Urothelium cell line (cell line): ENCODE data around the gene ATOH1.

Source experiments
- DNase-seq: peaks from one replicate; pipeline ENCODE4 v3.0.0; 2011; ENCODE audit warnings: low spot score, mixed read lengths
- FAIRE-seq: peaks from 2 replicates; lab custom pipeline; 2011; peaks lifted over from hg19 to GRCh38; lab: Jason Lieb, UNC

ATOH1 gene

DNA sequence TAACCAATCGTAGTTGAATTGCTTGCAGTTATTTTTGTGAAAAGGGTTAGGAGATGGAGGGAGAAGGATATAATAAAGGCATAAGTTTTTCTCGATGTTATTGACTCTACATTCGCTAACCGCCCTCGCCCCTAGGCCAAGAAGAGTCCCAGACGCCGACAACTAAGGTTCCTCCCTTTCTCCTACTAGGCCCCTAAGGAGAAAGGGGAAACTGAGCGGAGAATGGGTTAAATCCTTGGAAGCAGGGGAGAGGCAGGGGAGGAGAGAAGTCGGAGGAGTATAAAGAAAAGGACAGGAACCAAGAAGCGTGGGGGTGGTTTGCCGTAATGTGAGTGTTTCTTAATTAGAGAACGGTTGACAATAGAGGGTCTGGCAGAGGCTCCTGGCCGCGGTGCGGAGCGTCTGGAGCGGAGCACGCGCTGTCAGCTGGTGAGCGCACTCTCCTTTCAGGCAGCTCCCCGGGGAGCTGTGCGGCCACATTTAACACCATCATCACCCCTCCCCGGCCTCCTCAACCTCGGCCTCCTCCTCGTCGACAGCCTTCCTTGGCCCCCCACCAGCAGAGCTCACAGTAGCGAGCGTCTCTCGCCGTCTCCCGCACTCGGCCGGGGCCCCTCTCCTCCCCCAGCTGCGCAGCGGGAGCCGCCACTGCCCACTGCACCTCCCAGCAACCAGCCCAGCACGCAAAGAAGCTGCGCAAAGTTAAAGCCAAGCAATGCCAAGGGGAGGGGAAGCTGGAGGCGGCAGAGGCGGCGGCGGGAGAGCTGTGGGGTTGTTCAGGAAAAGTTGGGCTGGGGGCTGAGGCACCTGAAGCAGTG lies 5.9 kb downstream of the ATOH1 start:
- FAIRE-seq (no peak), DNase-seq (no peak)

DNA sequence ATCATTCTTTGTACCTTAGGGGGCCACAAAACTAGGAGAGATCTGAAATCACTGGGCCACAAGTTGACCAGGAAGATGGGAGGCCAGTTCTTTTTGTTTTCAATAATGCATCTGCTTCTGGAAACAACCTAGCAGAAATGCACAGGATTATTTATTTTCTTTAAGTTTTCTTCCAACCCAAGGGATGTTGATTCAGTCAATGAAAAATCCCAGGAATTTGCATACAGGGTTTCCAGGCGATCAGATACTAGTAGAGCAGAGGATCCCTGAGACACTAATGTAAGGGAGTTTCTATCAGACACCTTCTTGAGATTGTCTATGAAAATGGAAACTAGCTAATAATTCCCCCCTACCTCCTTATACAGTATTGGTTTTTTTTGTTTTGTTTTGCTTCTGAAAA lies 7.4 kb downstream of the ATOH1 start:
- DNase-seq, result no peak
- no peak for FAIRE-seq

DNA sequence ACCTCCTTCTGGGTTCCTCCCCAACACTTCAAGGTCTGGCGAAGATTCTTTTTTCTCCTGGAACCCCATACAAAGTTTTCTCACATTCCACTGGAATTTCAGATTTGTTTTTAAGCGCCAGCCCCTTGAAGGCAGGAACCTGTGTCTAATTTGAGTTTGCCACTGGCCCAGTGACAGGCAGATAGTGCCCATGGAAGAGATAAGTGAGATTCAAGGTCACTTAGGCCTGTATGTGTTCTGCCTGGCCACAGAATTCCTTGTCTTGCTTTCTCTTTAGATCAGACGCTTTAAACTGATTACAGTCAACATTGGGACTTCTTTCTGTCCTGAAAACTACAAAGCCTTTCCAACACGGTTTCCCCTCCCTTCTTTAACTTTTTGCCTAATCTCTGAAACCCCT lies 11.2 kb downstream of the ATOH1 start:
- FAIRE-seq (no peak), DNase-seq (no peak)

DNA sequence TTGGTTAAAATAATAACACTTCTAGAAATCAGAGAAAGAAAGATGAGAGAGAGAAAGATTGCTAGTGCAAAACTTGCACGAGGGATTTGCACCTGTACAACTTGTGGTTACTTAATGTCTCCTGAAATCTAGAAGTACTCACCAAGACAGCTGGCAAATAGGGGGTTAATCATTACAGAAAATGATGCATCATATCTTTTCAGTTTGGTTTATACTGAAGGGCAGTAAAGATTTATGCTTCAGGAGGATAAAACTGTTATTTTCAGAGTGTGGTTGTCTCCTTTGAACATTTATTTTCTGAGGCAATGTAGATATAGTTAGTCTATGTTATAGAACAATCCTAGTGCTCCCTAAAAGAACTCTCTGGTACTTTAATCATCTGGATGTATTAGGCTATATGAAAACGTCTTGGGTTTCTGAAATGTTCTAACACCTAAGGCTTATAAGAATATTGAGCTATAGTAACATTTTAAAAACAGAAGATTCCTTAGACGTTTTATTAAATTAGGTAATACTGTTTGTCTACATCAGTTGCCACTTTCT lies 13.3 kb downstream of the ATOH1 start:
- no peak for DNase-seq
- FAIRE-seq, result no peak

DNA sequence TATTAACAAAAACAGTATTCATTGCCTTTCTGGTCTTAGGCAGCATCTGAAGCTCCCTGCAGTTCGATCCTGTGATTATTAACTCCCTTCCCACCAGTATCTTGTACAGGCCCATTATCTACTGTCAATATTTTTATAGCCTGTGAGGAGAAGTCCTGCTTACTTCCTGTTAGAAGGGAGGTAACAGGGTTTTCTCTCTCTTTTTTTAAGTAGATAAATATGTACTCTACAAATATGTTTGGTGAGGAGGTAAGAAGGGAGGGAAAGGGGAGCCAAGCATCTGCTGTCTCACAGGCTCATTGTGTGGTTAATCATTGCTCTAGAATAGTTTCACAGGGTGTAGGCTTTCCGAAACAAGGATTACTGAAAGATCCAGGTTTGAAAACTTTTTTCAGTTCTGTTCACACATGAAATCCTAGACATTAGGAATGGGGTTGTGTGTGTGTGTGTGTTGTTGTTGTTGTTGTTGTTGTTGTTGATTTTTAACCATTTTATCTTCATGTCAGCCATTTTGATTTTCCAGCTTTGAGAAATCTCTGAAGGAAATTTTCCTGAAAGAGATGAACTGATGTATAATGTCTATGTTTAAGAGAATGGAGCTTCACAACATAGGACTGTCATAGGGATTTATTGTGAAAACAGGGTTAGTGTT lies 14.2 kb downstream of the ATOH1 start:
- DNase-seq (no peak), FAIRE-seq (no peak)

DNA sequence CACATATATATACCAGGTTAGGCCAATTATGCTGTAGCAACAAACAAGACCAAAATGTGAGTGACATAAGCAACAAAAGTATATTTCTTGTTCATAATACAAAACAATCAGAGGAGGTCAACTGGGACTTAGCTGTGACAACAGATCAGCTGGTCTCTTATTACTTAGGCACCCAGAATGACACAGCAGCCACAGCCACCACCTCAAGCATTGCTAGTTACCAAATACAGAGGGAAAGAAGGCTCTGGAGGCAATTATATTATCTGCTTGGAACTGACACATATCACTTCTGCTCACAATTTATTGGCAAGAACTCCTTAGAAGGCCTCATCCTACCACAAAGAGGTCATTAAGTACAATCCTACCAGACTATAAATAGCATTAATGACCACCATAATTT lies 15.2 kb downstream of the ATOH1 start:
- FAIRE-seq, result no peak

DNA sequence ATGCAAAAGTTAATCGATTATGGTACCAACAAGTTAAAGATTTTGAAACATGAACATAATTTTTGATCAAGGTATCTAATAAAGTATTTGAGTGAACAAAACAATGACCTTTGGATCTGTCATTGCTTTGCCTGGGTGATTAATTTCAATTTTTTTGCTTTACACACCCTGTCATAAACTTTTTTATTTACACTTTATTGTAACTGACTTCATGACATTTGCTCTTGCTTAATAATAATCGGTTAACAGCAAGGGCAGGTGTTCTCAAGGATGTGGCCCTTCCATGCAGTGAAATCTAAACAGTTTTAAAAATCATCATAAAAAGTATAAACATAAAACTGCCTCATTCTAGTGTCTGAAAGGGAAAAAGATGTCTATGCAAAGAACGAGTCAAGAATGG lies 24.1 kb downstream of the ATOH1 start:
- DNase-seq, result no peak
- FAIRE-seq, result no peak

More for the DNA sequence above, 15.2 kb downstream of the ATOH1 start:
- DNase-seq, result no peak

DNA sequence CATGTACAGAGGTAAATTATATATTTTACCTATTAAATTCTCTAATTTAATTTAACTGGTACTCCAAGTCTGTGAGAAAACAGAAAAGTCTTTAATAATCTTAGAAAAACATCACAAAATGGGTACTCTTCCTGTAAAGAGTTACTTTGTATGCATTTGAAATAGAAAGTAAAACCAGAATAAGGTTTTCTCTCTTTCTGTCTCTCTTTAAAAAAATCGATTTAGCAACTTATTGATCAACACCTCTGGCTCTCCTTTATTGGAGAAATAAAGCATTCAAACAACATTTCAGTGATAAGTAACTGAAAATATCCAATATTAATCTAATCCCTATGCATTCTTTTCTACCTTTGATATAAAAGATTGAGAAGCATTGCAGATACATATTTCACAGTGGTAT lies 27.4 kb downstream of the ATOH1 start:
- FAIRE-seq (no peak), DNase-seq (no peak)

DNA sequence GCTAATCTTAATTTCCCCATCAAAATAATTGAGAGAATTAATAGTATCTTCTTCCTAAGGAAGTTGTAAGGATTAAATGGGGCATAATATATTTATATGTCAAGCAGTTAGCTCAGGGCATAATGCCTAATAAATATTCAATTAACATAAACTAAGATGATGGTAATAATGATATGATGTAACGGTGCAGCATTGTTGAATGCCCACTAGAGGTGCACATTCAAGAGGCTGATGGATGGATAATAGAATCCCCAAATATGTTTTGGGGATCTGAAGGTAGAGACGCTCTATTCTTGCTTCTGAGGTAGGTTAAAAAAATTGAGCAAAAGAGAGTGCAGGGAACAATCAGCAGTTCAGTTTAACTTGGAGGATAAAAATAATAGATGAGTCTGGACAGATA lies 37.1 kb downstream of the ATOH1 start:
- FAIRE-seq (no peak), DNase-seq (no peak)

DNA sequence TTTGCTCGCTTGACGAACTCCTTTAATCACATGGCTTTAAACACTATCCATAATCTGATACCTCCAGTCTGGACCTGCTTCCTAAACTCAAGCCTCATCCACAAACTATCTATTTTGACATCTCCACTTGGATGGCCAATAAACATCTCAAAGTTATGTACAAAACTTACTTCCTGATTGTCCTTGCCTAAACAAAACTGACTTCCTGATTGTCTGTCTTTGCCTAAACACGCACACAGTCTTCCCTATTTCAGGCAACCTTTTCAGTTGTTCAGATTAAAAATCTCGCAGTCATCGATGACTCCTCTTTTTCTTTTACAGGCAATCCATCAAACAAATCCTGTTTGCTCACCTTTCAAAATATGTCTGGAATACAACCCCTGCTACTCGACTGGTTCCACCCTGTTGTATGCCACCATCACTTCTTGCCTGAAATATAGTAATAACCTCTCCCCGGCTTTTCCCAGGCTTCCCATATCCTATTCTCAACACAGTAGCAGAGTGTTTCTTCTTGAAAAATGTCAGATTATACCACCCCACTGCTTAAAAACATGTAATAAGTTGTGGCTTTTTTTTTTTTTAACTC lies 39.0 kb downstream of the ATOH1 start:
- no peak for DNase-seq
- no peak for FAIRE-seq

DNA sequence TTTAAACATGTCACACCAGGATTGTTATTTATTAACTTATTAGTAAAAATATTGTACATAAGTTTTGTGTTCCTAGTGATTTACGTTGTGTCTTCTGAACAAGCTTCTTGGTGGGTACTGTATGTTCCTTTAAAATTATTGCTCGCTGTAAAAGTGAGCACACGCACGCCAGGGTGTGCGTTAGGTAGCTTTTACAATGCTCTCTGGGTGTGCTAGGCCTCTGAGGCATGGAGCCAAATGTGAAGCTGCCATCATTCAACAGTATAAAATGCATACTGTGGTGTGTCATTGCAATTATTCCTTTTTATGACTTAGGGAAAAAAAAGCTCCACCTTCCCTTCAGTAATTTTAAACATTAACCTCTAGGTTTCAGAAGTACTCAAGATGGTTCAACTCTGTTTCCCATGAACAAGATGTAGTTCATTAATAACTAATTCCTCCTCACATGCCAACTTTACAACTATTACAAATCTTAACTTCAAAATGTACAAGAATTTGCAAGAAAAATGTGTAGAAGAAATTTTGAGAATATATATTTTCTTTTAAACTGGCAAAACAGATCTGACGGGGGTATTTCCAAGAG lies 42.4 kb downstream of the ATOH1 start:
- no peak for FAIRE-seq
- no peak for DNase-seq

DNA sequence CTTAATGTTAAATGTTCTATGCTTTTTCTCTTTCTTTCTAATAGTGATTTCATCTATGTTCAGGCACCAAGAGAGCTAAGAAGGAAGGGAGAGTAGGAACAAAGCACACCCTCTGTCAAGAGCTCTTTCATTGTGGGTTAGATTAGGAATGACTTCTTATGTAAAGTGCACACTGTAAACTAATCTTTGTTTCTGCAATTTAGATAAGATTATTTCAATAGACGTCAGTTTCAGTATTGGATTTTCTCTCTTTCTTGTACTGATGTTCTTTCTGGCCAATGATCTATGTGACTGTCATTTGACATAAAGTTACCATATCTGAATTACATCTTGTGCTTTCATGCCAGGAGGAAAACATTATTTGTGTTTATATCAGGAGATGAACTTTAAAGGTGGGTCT lies 48.2 kb downstream of the ATOH1 start:
- DNase-seq (no peak), FAIRE-seq (no peak)

DNA sequence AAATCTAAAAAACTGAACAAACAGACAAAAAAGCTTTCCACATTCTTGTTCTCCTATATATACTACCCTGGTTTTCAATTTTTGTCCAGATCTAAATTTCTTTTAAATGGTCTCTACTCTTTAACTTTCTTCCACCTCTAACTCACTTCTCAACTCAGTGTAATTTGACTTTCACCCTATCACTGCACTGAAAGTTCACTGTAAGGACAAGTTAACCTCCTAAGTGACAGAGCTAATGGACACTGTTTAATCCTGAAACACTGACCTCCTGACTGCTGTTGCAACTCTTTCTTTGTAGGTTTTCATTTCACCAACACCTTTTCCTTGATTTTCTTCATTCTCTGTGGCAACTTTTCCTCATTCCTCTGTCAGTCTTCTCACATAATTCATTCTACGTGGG lies 50.0 kb downstream of the ATOH1 start:
- no peak for FAIRE-seq
- DNase-seq, result no peak

DNA sequence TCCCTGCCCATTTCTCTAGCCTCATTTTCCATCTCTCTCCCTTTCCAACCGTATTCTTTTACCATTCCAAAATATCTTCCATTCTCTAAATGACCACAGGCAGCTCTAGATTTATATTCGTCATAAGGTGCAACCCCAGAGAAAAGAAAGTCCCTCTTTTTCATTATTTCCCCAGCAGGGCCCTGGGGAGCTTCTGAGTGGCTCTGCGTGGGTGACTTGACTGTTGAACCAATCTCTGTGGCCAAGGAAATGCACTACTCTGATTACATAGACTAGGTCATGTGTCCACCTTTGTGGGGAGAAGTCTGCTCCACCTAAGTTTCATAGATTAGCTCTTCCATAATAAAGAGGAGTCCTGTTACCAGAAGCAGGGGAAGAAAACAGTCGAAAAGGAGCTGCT lies 51.4 kb downstream of the ATOH1 start:
- no peak for FAIRE-seq
- no peak for DNase-seq
